Endodermal cell (in vitro differentiated cells): ENCODE data around the gene ANTXRL. TPM values are rescaled to one million over a fixed set of nuclear protein-coding genes. Genes with fewer than 3 reads are reported as not detected.

Source experiments
- DNase-seq: peaks from one replicate; pipeline ENCODE4 v3.0.0-alpha.2; 2017
- H3K27ac ChIP-seq: 2 replicates; pipeline ENCODE4 v1.5.1; 2013; ENCODE audit warnings: mild to moderate bottlenecking, low read depth, low read length, moderate library complexity
- H3K27me3 ChIP-seq: 2 replicates; pipeline ENCODE4 v1.6.1; 2013; ENCODE audit warnings: mild to moderate bottlenecking, low read length, moderate library complexity; ENCODE audit not compliant: insufficient read depth, control insufficient read depth, poor library complexity, severe bottlenecking
- H3K36me3 ChIP-seq: 2 replicates; pipeline ENCODE4 v1.7.0; 2013; ENCODE audit warnings: mild to moderate bottlenecking, low read length, moderate library complexity; ENCODE audit not compliant: control insufficient read depth, insufficient read depth
- H3K4me1 ChIP-seq: one replicate; pipeline ENCODE4 v1.7.0; 2013; ENCODE audit warnings: low read length; ENCODE audit not compliant: control insufficient read depth, insufficient read depth
- H3K4me3 ChIP-seq: 2 replicates; pipeline ENCODE4 v1.5.1; 2013; ENCODE audit warnings: mild to moderate bottlenecking, low read length, moderate library complexity
- H3K9ac ChIP-seq: 2 replicates; pipeline ENCODE4 v1.6.1; 2013; ENCODE audit warnings: mild to moderate bottlenecking, low read length, moderate library complexity; ENCODE audit not compliant: poor library complexity, severe bottlenecking; ENCODE audit errors: extremely low read depth
- H3K9me3 ChIP-seq: 2 replicates; pipeline ENCODE4 v1.6.1; 2013; ENCODE audit warnings: mild to moderate bottlenecking, low read length, moderate library complexity; ENCODE audit not compliant: control insufficient read depth
- H3K27ac Mint-ChIP-seq: 2 replicates; pipeline ENCODE4 v1.8.0; 2020; ENCODE audit warnings: mixed read lengths
- H3K27me3 Mint-ChIP-seq: 2 replicates; pipeline ENCODE4 v1.8.0; 2021; ENCODE audit warnings: mild to moderate bottlenecking, mixed read lengths; ENCODE audit not compliant: insufficient read depth
- H3K36me3 Mint-ChIP-seq: 2 replicates; pipeline ENCODE4 v1.8.0; 2020; ENCODE audit warnings: low read depth, mixed read lengths
- H3K4me1 Mint-ChIP-seq: 2 replicates; pipeline ENCODE4 v1.8.0; 2020; ENCODE audit warnings: mixed read lengths
- H3K4me3 Mint-ChIP-seq: 2 replicates; pipeline ENCODE4 v1.8.0; 2020; ENCODE audit warnings: mild to moderate bottlenecking, moderate library complexity, mixed read lengths
- H3K9me3 Mint-ChIP-seq: 2 replicates; pipeline ENCODE4 v1.8.0; 2020; ENCODE audit warnings: mild to moderate bottlenecking, mixed read lengths
- CTCF ChIP-seq: fragments of 200-600 bp; sonication (generic); conservative IDR thresholded peaks from 2 replicates; pipeline ENCODE4 v1.5.0; 2021; ENCODE audit warnings: antibody characterized with exemption, mild to moderate bottlenecking
- whole genome bisulfite sequencing, 2 experiments: methylation state at CpG; one replicate each; pipeline versions ENCODE4 v1.1.5 to v1.1.7; 2013; ENCODE audit warnings: missing lambda C conversion rate in 2 of 2, mixed read lengths in 1 of 2; ENCODE audit not compliant: insufficient coverage in 1 of 2, insufficient read length in 1 of 2; 5-methylcytosine and 5-hydroxymethylcytosine counted together
- total RNA-seq, 2 donors: library from RNA; stranded (reverse); fragmentation: NEBNext Ultra II Directional in 1 of 2; extraction: Animal tissue kit (Norgen Biotek cat#: 25700) in 1 of 2; gene quantifications; 2 replicates in 1 of 2; 3 replicates in 1 of 2; pipeline ENCODE4 v1.2.1, GENCODE V29; 2021

Gene ANTXRL
- total RNA-seq, 2 donors from 2014 or later, result not detected

- WGBS, 2 experiments, result 92 to 93% methylated on average over 4 to 6 of the region's 6 CpGs
Observed at GRCh38 chr10:46288601-46289206, 1.9 kb downstream of the ANTXRL start.

GRCh38 chr10:46289209-46289810 lies 2.5 kb downstream of the ANTXRL start:
- peaks cover under 1% of the 10 kb centered on the region for H3K27me3 ChIP-seq
- peaks cover 13% of the 10 kb centered on the region for H3K4me1 Mint-ChIP-seq

More at GRCh38 chr10:46288601-46289206, 1.9 kb downstream of the ANTXRL start:
- H3K27ac ChIP-seq, result no peak overlapping the region
- H3K4me1 ChIP-seq, result no peaks in the 10 kb centered on the region
- no peaks in the 10 kb centered on the region for H3K36me3 ChIP-seq
- Mint-ChIP-seq H3K4me1 (peaks cover 16% of the 10 kb centered on the region), H3K27ac (no peak overlapping the region), H3K36me3 (no peaks in the 10 kb centered on the region), H3K4me3 (no peak overlapping the region), H3K27me3 (peaks cover 17% of the 10 kb centered on the region), H3K9me3 (no peaks in the 10 kb centered on the region)
- peaks cover 7% of the 10 kb centered on the region for H3K27me3 ChIP-seq
- H3K9ac ChIP-seq, result no peak overlapping the region
- peak; percentile 35 for DNase-seq
- H3K4me3 ChIP-seq, result no peak overlapping the region
- H3K9me3 ChIP-seq, result no peaks in the 10 kb centered on the region
- no peak for TF ChIP-seq CTCF

More at GRCh38 chr10:46289209-46289810, 2.5 kb downstream of the ANTXRL start:
- H3K9ac ChIP-seq, result no peak overlapping the region
- no peak overlapping the region for H3K4me3 ChIP-seq
- H3K36me3 ChIP-seq, result no peaks in the 10 kb centered on the region
- Mint-ChIP-seq H3K36me3 (no peaks in the 10 kb centered on the region), H3K27me3 (peaks cover 11% of the 10 kb centered on the region), H3K9me3 (no peaks in the 10 kb centered on the region), H3K27ac (no peak overlapping the region), H3K4me3 (no peak overlapping the region)
- H3K4me1 ChIP-seq, result no peaks in the 10 kb centered on the region
- WGBS, 2 experiments, result 84 to 93% methylated on average over 5 to 7 of the region's 7 CpGs
- no peak for TF ChIP-seq CTCF
- no peak overlapping the region for H3K27ac ChIP-seq
- no peaks in the 10 kb centered on the region for H3K9me3 ChIP-seq
- DNase-seq, result peak; percentile 22
